GM23248 (cell line): ENCODE data around the gene IVD.

Source experiments
- EZH2 ChIP-seq: fragments of 200-600 bp; sonication (generic); IDR thresholded peaks from 2 replicates; pipeline ENCODE4 v1.6.1; 2018; ENCODE audit warnings: antibody characterized with exemption, mild to moderate bottlenecking; ENCODE audit not compliant: insufficient read depth, poor library complexity, severe bottlenecking
- EZH2phosphoT487 ChIP-seq: fragments of 200-600 bp; sonication (generic); IDR thresholded peaks from 2 replicates; pipeline ENCODE4 v1.6.1; 2018; ENCODE audit warnings: antibody characterized with exemption, moderate library complexity, mild to moderate bottlenecking, low read depth; ENCODE audit not compliant: insufficient read depth

GRCh38 chr15:40397688-40398412, 7.7 kb upstream of the IVD start:
- no peak for TF ChIP-seq EZH2
- TF ChIP-seq EZH2phosphoT487: no peak
